Measurements from ENCODE around the gene DMD. TPM values are rescaled to one million over a fixed set of nuclear protein-coding genes. Genes with fewer than 3 reads are reported as not detected.
A peak's percentile ranks its signal among the peaks of the same experiment; 100 is the strongest.

Gene DMD
- total and polyA plus RNA-seq, 8 donors = 6.8 to 117 (median 44.2) TPM

DNA sequence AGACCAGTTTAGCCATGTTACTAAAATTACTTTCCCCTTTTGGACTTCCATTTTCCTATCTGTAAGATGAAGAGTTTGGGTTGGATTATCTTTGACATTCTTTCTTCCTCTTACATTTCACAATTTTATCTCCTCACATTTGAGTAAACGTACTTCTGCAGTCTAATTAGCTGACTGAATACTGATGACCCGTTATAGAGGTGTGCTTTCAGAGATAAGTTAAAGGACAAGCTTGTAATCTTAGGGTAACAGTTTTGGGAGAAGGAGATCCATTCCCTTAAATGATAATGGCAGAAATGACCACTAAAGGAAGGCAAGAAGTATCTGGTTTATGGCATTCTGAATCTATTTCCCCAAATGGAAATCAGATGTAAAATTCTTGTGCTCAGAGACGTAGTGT is 1916.9 kb downstream of the DMD start:
- Histone ChIP-seq H3K27ac (no peak overlapping the region), H3K9me3 (no peaks in the 10 kb centered on the region), H3K36me3 (no peaks in the 10 kb centered on the region), H3K4me1 (no peaks in the 10 kb centered on the region), H3K27me3 (no peaks in the 10 kb centered on the region), H3K4me3 (no peak overlapping the region)
- DNase-seq = no peak
- 60 to 75% (median 64%) methylated on average over 3 of the region's 3 CpGs for WGBS, 5 donors
- TF ChIP-seq POLR2A (IDR thresholded peaks at IDR 0.05) (no peak), POLR2AphosphoS5 (IDR thresholded peaks at IDR 0.05) (no peak), EP300 (IDR thresholded peaks at IDR 0.05) (no peak)
- intact Hi-C loops (cut with DNase I; ENCODE audit: low total_unique reads) = no loop called here

DNA sequence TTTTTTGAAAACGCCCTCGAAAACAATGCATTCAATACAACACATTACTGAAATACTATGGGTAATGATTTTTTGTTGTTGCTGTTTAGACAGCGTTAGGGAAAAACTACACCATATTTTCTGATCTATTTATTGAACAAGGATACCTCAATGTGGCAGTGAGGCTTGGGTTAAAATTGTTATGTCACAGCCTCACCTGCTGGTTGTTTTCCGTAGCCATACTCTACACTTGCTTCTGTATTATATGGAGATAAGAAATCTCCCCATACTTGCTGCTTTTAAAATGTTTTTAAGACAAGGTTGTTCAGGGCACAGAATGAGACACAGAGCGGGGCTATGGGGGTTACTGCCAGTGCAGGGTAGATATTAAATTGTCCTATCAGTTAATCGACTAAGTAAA is 1917.9 kb downstream of the DMD start:
- intact Hi-C loops (cut with DNase I; ENCODE audit: low total_unique reads) = no loop called here
- no peaks in the 10 kb centered on the region for H3K4me1 ChIP-seq
- DNase-seq = no peak
- H3K27me3 ChIP-seq = no peaks in the 10 kb centered on the region
- H3K27ac ChIP-seq = no peak overlapping the region
- TF ChIP-seq POLR2AphosphoS5 (IDR thresholded peaks at IDR 0.05) = no peak
- TF ChIP-seq EP300 (IDR thresholded peaks at IDR 0.05) = no peak
- TF ChIP-seq, protein P1, sequence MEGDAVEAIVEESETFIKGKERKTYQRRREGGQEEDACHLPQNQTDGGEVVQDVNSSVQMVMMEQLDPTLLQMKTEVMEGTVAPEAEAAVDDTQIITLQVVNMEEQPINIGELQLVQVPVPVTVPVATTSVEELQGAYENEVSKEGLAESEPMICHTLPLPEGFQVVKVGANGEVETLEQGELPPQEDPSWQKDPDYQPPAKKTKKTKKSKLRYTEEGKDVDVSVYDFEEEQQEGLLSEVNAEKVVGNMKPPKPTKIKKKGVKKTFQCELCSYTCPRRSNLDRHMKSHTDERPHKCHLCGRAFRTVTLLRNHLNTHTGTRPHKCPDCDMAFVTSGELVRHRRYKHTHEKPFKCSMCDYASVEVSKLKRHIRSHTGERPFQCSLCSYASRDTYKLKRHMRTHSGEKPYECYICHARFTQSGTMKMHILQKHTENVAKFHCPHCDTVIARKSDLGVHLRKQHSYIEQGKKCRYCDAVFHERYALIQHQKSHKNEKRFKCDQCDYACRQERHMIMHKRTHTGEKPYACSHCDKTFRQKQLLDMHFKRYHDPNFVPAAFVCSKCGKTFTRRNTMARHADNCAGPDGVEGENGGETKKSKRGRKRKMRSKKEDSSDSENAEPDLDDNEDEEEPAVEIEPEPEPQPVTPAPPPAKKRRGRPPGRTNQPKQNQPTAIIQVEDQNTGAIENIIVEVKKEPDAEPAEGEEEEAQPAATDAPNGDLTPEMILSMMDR (IDR thresholded peaks at IDR 0.05) = peak in 2 of 7 experiments; percentile 24 to 60
- no peak for TF ChIP-seq POLR2A (IDR thresholded peaks at IDR 0.05)
- H3K4me3 ChIP-seq = no peak overlapping the region
- H3K36me3 ChIP-seq = no peaks in the 10 kb centered on the region
- no peaks in the 10 kb centered on the region for H3K9me3 ChIP-seq
- 51 to 69% (median 62%) methylated on average over 6 of the region's 6 CpGs for WGBS, 5 donors

DNA sequence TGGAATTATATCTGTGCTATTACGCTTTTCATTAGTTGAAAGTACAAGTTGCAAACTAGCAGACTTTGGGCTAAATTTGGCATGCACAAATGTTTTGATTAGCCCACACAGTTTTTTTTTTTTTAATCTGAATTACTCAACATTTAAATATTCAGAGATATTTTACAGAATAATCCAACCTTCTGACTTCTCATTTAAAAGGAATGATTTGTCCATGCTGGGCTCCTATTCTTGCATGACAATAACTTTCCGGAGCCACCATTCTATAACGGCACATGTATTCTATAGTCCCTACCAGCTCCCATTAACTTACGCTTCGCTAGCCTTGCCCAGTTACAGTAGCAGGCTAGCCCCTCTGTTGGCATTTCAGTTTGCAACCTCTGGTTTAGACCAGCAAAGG is 1920.2 kb downstream of the DMD start:
- intact Hi-C loops (cut with DNase I; ENCODE audit: low total_unique reads) = no loop called here
- H3K4me1 ChIP-seq = no peaks in the 10 kb centered on the region
- no peak overlapping the region for H3K4me3 ChIP-seq
- H3K36me3 ChIP-seq = no peaks in the 10 kb centered on the region
- H3K9me3 ChIP-seq = no peaks in the 10 kb centered on the region
- no peaks in the 10 kb centered on the region for H3K27me3 ChIP-seq
- DNase-seq = no peak
- WGBS, 5 donors = 88 to 96% (median 91%) methylated on average over 5 of the region's 5 CpGs
- TF ChIP-seq POLR2A (IDR thresholded peaks at IDR 0.05) = no peak
- no peak for TF ChIP-seq EP300 (IDR thresholded peaks at IDR 0.05)
- TF ChIP-seq POLR2AphosphoS5 (IDR thresholded peaks at IDR 0.05) = no peak
- TF ChIP-seq, protein P1 (IDR thresholded peaks at IDR 0.05) = no peak
- H3K27ac ChIP-seq = no peak overlapping the region

DNA sequence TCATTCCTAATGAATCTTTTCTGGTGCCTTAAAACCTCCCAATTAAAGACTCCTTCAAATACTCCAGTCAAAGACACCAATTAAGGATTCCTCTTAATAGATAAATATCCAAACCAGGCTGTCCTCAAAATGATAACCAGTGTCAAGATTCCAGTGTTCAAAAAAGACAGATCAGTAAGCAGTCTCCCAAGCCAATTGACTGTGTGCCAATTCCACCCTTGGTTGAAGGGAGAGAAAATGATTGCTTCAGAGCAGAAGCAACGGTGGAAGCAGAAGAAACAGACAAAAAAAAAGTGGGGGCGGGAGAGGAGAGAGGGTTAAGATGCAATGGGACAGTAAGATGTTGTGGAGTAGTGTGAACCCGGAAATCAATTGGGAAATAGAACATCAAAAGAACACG is 1923.5 kb downstream of the DMD start:
- Histone ChIP-seq H3K4me3 (no peak overlapping the region), H3K27me3 (no peaks in the 10 kb centered on the region), H3K36me3 (no peaks in the 10 kb centered on the region), H3K4me1 (no peaks in the 10 kb centered on the region), H3K9me3 (no peaks in the 10 kb centered on the region), H3K27ac (no peak overlapping the region)
- WGBS, 5 donors = 66 to 76% (median 67%) methylated on average over 4 of the region's 4 CpGs
- DNase-seq = no peak
- TF ChIP-seq, protein P1 (IDR thresholded peaks at IDR 0.05) = no peak
- TF ChIP-seq POLR2AphosphoS5 (IDR thresholded peaks at IDR 0.05) = no peak
- TF ChIP-seq EP300 (IDR thresholded peaks at IDR 0.05) = no peak
- no peak for TF ChIP-seq POLR2A (IDR thresholded peaks at IDR 0.05)
- intact Hi-C loops (cut with DNase I; ENCODE audit: low total_unique reads) = no loop called here

DNA sequence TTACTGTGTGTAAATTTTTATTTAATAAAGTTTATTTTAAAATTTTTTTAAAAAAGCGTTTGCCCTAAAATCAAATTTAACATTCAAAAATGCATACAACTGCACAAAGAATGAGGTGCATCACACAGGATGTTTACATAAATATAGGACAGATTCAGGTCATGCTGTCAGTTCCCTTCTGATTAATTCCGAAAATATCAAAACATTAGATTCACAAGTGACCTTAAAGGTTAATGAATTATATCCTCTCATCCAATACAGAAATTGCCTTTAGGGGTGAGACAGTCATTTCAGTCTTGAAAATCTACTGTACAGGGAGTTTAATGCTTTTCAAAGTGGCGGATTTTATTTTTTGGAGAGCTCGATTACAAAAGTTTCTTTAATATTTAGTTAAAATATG is 1930.8 kb downstream of the DMD start:
- intact Hi-C loops (cut with DNase I; ENCODE audit: low total_unique reads) = no loop called here
- Histone ChIP-seq H3K4me3 (no peak overlapping the region), H3K36me3 (no peaks in the 10 kb centered on the region), H3K9me3 (no peaks in the 10 kb centered on the region), H3K27me3 (no peaks in the 10 kb centered on the region), H3K4me1 (no peaks in the 10 kb centered on the region), H3K27ac (no peak overlapping the region)
- no peak for DNase-seq
- TF ChIP-seq POLR2A (IDR thresholded peaks at IDR 0.05) = no peak
- no peak for TF ChIP-seq POLR2AphosphoS5 (IDR thresholded peaks at IDR 0.05)
- TF ChIP-seq EP300 (IDR thresholded peaks at IDR 0.05) = no peak
- TF ChIP-seq, protein P1 (IDR thresholded peaks at IDR 0.05) = no peak
- WGBS, 5 donors = 65 to 83% (median 70%) methylated on average over 4 of the region's 4 CpGs
